ENCODE results near the gene PMF1.
"Not testable (repeated sequence)": the region's sequence is repeated elsewhere in the genome, so short reads cannot be mapped to it uniquely, and the experiment has no call there.

The PMF1 gene

GRCh38 chr1:156198831-156199349 is 13.9 kb upstream of the PMF1 start:
- DNase-seq: no peak

GRCh38 chr1:156200044-156200443 is 12.8 kb upstream of the PMF1 start:
- no peak for DNase-seq

DNA sequence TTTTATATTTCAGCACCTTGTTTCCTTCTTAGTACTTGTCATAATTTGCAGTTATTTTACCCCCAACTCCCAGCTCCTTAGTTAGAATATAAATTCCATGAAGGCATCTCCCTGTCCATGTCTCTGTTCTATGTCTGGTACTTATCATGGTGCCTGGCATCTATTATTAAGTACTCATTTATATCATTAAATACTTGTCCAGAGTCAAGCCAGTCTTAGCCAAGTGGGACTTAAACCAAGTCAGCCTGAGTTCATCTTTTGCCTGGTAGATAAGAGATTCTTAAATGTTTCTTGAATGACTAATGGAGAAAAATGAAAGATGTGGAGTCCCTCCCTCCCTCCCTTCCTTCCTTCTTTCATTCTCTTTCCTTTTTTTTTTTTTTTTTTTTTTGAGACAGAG is 9.5 kb upstream of the PMF1 start:
- DNase-seq: no peak

GRCh38 chr1:156204686-156205085 is 8.1 kb upstream of the PMF1 start:
- no peak for DNase-seq

DNA sequence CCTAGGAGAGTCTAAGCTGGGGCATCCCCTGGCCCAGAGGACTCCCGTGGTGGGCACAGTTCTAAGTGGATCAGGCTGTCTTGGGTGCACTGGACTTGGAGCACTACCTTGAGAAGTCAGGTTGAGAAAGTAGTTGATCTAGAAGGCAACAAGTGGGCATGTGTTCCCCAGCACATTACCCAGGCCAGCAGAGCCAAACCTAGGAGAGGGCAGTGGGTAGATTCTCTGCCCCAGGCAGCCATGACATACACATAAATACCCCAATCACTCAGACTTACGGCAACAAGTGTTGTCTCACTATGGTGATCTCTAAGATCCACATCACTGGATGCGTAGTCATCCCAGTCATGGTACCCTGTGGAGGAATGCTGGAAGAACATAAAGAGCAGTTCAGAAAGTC is 1.6 kb upstream of the PMF1 start:
- no peak for DNase-seq

DNA sequence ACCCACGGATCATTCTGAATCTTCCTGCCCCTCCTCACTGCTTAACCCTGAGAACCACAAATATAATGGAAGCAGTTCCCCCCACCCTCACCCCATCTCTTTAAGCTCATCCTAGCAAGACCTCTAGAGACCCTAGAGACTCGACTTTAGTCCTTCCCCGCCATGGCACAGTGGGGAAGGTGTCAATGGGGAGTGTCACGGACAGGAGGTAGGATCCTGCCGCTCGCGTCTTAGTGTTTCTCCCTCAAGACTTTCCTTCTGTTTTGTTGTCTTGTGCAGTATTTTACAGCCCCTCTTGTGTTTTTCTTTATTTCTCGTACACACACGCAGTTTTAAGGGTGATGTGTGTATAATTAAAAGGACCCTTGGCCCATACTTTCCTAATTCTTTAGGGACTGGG is 677 bp upstream of the PMF1 start:
- no peak for DNase-seq

DNA sequence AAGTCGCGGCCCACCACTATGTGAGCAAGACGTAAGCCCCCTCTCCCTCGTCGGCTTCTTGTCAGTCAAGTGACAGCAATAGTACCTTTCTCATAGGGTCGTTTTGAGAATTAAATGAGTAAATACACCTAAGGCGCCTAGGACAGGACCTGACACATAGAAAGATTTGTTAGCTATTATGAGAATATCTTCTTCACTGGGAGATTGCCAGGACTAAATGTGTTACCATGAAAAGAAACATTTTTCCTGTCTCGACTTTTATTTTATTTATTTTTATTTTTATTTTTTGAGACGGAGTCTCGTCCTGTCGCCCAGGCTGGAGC is 798 bp downstream of the PMF1 start:
- no peak for DNase-seq

- DNase-seq: no peak
Measured at GRCh38 chr1:156214024-156214748, 1.4 kb downstream of the PMF1 start.

DNA sequence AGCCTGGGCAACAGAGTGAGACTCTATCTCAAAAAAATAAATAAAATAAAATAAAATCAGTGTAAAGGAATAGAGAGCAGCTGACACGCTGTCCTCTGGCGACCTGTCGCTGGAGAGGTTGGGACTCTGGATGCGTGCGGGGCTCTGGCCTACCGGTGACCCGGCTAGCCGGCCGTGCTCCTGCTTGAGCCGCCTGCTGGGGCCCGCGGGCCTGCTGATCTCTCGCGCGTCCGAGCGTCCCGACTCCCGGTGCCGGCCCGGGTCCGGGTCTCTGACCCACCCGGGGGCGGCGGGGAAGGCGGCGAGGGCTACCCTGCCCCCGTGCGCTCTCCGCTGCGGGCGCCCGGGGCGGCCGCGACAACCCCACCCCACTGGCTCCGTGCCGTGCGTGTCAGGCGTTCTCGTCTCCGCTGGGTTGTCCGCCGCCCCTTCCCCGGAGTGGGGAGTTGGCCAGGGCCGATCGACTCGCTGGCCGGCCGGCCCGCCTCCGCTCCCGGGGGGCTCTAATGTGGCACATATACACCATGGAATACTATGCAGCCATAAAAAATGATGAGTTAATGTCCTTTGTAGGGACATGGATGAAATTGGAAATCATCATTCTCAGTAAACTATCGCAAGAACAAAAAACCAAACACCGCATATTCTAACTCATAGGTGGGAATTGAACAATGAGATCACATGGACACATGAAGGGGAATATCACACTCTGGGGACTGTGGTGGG is 3.7 kb downstream of the PMF1 start:
- DNase-seq: not testable (repeated sequence)

DNA sequence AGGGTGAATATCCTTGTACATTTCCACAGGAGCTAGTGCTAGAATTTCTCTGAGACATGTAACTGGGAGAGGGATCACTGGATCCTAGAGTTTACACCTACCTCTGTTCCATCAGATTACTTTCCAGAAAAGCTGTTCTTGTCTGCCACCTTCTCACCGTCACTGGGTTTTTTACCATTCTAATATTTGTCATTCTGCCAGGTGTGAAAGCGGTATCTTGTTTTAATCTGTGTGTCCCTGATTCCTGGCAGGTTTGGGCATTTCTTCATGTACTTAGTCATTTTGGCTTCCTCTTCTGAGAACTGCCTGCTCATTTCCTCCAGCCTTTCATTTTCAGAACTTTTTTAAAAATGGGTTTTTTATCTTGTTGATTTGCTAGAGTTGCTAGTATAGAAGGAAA is 5.1 kb downstream of the PMF1 start:
- no peak for DNase-seq

- no peak for DNase-seq
Measured at GRCh38 chr1:156220226-156220625, 7.4 kb downstream of the PMF1 start.

GRCh38 chr1:156221986-156222692 is 9.3 kb downstream of the PMF1 start:
- no peak for DNase-seq

DNA sequence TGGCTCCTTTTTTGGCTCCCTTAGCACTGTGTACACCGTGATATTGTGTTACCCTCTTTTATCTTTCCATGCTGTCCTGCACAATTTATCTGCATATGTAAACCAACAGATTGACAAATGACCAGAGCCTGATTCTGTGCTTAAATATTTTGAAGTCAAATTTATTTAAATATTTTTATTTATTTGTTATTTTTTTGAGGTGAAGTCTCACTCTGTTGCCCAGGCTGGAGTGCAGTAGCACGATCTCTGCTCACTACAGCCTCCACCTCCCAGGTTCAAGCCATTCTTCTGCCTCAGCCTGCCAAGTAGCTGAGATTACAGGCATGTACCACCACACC is 12.8 kb downstream of the PMF1 start:
- DNase-seq: no peak

DNA sequence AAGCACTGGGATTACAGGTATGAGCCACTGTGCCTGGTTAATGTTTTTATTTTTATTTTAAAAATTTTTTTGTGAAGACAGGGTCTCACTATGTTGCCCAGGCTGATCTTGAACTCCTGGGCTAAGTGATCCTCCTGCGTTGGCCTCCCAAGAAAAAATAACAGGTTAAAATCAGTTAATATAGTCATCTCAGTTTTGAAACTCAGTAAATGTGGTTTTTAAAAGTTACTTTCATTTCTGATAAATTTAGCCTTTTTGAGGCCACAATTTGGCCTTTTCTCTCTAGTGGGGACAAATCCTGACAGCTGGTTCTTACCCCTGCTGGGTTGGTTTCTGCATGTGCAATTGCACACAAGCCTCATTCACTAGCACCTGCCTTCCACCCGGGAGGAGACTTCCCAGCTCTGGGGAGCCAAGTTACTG is 13.3 kb downstream of the PMF1 start:
- DNase-seq: no peak

DNA sequence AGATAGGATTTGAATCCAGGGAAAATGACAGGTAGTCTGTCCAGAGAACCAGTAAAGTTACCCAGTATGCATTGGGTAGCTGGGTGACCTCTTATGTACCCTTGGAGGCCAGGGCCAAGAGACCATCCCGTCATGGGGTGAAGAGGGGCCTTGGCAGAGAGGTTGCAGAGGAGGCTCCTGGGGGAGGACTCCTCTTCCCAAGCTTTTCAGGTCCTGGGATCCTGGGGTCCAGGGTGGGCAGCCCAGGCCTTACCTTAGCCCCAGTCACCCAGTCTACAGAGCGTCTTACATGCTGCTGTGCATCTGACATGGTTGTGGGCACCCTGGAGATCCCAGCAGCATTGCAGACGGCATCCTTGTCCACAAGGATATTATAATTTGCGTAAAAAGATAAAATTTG is 14.0 kb downstream of the PMF1 start:
- no peak for DNase-seq

DNA sequence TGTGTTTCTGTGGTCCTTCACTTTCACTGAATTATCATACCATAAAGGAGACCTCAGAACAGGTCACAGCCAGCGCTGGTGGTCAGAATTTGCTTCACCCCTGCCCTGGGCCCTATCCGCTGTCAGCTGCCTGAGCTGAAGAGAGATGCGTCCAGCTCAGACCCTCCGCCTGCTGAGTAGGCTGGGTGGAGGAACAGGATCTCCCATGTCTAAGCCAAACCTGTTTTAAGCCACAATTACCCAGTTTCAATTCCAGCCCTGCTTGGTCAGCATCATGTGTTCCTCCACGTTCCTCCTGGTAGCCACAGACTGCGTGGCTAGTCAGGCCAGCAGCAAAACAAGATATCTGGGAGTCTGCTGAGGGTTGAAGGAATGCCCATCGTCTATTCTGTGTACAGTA is 15.7 kb downstream of the PMF1 start:
- DNase-seq: no peak

DNA sequence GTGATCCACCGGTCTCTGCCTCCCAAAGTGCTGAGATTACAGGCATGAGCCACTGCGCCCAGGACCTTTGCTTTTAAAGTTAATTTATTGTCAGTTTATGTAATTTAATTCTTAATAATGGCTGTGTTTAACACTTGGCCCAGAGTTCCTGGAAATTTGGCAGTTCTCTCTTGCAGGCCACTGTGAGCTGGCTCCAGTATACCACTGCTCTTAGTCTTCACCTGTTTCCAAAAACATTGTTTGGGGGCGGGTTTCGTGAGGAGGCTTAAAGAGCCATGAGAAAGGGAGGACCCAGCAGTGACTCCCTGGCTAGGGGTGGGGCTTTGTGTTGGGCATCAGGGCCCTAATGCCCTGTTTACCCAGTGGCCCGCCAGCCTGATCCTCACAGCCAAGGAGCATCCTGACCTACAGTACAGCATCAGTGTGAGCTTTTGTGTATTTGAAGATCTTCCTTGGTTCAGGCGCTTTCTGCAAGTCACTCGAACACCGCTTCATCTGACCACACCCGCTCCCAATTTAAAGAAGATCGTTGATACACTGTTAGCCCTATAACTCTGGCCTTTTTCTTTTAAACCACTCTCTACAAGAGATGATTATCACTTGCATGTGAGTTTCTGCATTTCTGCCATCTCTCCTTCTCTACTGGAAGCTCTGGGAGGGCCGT is 17.1 kb downstream of the PMF1 start:
- DNase-seq: no peak

DNA sequence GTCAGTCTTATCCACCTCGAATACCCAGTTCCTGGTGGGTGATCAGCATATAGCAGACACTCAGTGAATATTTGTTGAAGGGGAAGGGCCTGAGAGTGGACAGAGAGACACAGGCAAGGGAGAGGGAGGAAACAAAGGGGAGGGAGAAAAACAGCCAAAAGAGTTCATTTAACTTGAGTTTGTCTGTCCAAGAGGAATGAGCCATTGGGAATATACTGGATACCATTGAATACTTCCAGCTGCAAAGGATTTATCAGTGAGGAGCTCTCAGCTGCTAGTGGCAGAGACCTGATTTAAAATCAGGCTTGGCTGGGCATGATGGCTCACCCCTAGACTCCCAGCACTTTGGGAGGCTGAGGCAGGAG is 17.6 kb downstream of the PMF1 start:
- no peak for DNase-seq

DNA sequence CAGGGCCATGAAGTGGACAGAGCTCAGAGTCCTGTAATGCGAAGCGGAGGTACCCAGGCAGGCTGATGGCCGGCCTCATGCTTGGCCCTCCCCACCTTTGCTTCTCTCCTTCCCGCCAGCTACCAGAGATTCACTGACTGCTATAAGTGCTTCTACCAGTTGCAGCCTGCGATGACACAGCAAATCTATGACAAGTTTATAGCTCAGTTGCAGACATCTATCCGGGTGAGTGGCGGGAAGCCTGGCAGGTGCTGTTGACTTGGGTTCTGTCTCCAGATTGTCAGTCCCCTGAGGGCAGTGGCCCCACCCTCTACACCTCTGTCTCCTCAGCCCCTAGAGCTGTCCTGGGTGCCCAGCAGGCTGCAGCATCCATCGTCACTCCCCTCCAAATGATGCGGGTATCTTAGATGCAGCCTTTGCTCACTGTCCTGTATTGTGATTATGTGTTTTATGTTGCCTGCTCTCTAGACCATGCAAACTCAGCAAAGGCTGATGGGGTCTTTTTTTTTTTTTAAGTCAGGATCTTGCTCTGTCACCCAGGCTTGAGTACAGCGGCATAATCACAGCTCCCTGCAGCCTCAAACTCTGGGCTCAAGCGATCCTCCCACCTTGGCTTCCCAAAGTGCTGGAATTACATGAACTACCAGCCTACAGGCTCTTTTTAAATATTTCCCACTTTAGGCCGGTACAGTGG is 19.5 kb downstream of the PMF1 start:
- no peak for DNase-seq

DNA sequence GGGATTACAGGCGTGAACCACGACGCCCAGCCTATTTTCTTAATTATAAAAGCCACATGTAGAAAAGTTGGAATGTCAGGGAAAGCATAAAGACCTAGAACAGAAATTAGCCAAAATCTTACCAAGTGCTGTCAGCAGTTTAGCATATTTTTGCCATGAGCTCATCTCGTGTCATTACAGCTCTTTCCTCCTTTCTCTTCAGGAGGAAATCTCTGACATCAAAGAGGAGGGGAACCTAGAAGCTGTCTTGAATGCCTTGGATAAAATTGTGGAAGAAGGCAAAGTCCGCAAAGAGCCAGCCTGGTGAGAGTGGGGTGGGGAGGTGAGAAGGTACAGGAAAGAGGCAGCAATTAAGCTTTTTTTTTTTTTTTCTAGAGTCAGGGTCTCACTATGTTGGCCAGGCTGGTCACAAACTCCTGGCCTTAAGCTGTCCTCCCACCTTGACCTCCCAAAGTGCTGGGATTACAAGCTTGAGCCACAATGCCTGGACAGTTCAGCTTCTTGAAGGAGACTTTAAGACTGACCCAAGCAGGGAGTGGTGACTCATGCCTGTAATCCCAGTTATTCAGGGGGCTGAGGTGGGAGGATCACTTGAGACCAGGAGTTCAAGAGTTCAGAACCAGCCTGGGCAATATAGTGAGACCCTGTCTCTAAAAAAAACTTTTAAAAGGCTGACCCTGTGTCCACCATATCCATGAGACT is 20.8 kb downstream of the PMF1 start:
- no peak for DNase-seq

- DNase-seq: no peak
Measured at GRCh38 chr1:156236164-156236563, 23.4 kb downstream of the PMF1 start.

DNA sequence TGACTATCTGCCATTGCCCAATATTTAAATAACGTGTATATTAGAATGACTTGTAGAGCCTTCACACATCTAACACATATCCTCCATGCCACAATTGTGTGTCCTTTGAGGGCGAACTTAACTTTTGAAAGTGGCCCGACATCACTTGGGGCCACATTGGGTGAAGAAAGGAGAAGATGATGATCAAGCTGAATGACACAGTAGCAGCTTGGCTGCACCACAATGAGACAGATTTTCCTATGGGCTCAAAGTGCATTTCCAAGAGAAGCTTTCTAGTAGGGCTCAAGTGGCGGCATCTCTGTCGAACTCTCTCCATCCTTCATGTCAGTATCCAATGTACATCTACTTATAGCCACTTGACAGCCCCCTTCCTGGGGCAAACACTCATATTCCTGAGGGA is 25.4 kb downstream of the PMF1 start:
- DNase-seq: no peak
